SK-N-SH (cell line): ENCODE results near the gene BTBD16.

Experiments used
- CHD2 ChIP-seq: fragments of 150-350 bp; IDR thresholded peaks from 2 replicates; pipeline ENCODE4 v1.6.1; 2018; ENCODE audit warnings: low read length; ENCODE audit not compliant: partially characterized antibody
- EP300 ChIP-seq, 2 experiments: IDR thresholded peaks; 2 replicates each; pipeline versions ENCODE4 v1.4.0 to v1.6.1; 2012; ENCODE audit warnings: borderline replicate concordance in 1 of 2, low read depth in 1 of 2, low read length in 1 of 2
- EZH2phosphoT487 ChIP-seq: fragments of 200-600 bp; sonication (generic); IDR thresholded peaks from 2 replicates; pipeline ENCODE4 v1.6.1; 2017; ENCODE audit warnings: low read depth, mixed run types, mild to moderate bottlenecking, antibody characterized with exemption, moderate library complexity, borderline replicate concordance
- JUND ChIP-seq: IDR thresholded peaks from 2 replicates; pipeline ENCODE4 v1.4.0; 2012
- POLR2AphosphoS5 ChIP-seq: IDR thresholded peaks from 2 replicates; pipeline ENCODE4 v1.6.1; 2012; ENCODE audit warnings: low read depth, low read length
- RAD21 ChIP-seq: IDR thresholded peaks from 2 replicates; pipeline ENCODE4 v1.6.1; 2012; ENCODE audit warnings: mild to moderate bottlenecking, low read length
- TF ChIP-seq, protein P1 (sequence below): fragments of 200-600 bp; sonication (generic); IDR thresholded peaks from 2 replicates; pipeline ENCODE4 v1.6.1; 2017; ENCODE audit warnings: antibody characterized with exemption, mild to moderate bottlenecking, moderate library complexity
- TF ChIP-seq, protein P2 (sequence below): fragments of 150-350 bp; IDR thresholded peaks from 2 replicates; pipeline ENCODE4 v1.6.1; 2016; ENCODE audit warnings: mild to moderate bottlenecking, low read depth, low read length

DNA sequence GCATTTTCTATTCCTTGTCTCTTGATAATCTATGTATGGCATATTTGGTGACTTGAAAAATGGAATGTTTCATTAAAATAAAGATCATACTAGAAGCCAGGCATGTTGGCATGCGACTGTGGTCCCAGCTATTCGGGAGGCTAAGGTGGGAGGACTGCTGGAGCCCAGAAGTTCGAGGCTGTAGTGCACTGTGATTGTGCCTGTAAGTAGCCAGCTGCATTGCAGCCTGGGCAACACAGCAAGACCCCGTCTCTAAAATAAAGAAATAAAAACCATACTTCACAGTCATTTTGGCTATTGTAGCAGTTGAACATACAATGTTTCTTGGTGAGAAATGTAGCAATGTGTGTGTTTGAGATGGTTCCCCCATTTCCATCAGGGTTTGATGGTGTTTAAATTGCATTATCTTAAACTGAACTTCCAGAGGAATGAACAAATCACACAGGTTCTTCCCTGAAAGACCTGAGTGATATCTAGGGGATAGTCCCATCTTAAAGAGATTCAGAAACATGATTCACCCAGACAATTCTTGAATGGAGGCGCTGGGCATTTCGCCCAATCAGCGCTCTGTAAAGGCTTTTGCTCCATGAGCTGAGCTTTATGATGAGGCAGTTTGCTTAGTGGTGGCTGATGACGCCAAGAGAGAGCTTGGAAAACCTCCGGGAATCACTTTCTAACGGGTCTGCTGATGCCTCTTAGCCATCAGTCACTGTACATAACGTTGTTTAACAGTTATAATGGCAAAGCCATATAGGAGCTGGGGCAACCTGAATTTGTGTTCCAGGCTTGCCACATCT, 19.4 kb upstream of the BTBD16 start:
- TF ChIP-seq, protein P1, sequence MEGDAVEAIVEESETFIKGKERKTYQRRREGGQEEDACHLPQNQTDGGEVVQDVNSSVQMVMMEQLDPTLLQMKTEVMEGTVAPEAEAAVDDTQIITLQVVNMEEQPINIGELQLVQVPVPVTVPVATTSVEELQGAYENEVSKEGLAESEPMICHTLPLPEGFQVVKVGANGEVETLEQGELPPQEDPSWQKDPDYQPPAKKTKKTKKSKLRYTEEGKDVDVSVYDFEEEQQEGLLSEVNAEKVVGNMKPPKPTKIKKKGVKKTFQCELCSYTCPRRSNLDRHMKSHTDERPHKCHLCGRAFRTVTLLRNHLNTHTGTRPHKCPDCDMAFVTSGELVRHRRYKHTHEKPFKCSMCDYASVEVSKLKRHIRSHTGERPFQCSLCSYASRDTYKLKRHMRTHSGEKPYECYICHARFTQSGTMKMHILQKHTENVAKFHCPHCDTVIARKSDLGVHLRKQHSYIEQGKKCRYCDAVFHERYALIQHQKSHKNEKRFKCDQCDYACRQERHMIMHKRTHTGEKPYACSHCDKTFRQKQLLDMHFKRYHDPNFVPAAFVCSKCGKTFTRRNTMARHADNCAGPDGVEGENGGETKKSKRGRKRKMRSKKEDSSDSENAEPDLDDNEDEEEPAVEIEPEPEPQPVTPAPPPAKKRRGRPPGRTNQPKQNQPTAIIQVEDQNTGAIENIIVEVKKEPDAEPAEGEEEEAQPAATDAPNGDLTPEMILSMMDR, result no peak
- TF ChIP-seq CHD2 (no peak), EZH2phosphoT487 (no peak), POLR2AphosphoS5 (no peak), EP300 (IDR thresholded peaks at IDR 0.05; ENCODE audit: borderline replicate concordance in 1 of 2, low read depth in 1 of 2, low read length in 1 of 2) (no peak), RAD21 (no peak), JUND (no peak)
- TF ChIP-seq, protein P2, sequence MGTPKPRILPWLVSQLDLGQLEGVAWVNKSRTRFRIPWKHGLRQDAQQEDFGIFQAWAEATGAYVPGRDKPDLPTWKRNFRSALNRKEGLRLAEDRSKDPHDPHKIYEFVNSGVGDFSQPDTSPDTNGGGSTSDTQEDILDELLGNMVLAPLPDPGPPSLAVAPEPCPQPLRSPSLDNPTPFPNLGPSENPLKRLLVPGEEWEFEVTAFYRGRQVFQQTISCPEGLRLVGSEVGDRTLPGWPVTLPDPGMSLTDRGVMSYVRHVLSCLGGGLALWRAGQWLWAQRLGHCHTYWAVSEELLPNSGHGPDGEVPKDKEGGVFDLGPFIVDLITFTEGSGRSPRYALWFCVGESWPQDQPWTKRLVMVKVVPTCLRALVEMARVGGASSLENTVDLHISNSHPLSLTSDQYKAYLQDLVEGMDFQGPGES, result no peak
